COR-L47 (cell line): Measurements from ENCODE around the gene CDK18.
"Not testable (repeated sequence)": the region's sequence is repeated elsewhere in the genome, so short reads cannot be mapped to it uniquely, and the experiment has no call there.

Experiments used
- DNase-seq: peaks from one replicate; lab custom pipeline; 2025; lab: John Stamatoyannopoulos, UW

CDK18 gene

DNA sequence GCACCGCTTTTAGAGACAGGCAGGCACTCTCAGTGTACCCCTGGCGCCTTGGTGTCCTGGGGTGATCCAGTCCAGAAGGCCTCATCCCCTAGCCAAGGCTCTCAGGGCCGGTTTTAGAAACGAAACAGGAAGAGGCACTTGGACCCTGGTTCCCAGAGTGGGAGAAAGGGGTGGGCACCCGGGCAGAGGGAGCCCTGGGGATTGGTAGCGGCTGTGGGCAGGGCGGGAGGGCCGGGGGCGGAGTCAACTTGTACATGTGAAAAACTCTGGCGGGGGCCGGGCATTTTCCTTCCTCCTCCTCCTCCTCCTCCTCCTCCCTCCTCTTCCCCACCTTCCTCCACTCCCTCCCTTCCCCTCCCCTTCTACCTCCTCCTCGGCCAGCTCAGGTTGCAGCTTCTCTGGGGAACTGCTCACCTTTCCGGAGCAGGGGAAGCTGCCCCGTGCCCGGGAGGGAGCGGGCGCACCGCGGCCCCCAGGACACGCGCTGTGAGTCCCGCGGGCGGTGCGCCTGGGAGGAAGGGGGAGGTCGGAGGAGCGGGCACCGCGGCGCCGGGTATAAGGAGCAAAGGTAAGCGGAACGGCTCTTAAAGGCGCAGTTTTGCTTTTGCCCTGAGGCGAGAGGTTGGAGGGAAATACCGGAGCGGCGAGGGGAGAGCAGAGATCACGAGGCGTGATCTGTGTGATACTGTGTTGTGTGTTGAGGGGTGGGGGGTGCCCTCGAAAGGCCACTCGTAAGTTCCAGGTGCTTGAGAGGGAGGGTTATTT, at the start of gene CDK18:
CDK18 (plus strand) TSS at position 359 of the 765 bp plus-strand sequence. CDS start 18,499 bp downstream, outside the sequence.
- DNase-seq, result peak; percentile 71

DNA sequence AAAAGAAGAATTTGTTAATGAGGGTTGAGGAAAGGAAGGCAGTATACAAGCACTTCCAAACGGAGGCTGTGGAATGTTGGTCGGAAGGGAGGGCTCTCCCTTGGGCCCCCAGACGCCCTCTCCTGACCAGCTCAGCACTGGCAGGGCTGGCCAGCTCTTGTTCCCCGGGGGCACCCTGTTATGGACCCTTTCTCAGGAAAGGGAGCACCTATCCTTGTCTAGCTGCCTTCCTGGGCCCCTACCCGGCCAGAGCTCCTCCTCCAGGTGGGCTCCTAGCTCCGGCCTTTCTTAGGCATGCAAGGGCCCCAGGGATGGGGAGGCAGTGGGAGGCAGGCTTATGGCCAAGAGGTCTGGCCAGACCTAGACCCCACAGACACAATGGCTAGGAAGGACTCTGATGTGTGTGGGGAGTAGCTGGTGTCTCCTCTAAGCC, 49.5 kb upstream of the CDK18 start:
- DNase-seq, result no peak

DNA sequence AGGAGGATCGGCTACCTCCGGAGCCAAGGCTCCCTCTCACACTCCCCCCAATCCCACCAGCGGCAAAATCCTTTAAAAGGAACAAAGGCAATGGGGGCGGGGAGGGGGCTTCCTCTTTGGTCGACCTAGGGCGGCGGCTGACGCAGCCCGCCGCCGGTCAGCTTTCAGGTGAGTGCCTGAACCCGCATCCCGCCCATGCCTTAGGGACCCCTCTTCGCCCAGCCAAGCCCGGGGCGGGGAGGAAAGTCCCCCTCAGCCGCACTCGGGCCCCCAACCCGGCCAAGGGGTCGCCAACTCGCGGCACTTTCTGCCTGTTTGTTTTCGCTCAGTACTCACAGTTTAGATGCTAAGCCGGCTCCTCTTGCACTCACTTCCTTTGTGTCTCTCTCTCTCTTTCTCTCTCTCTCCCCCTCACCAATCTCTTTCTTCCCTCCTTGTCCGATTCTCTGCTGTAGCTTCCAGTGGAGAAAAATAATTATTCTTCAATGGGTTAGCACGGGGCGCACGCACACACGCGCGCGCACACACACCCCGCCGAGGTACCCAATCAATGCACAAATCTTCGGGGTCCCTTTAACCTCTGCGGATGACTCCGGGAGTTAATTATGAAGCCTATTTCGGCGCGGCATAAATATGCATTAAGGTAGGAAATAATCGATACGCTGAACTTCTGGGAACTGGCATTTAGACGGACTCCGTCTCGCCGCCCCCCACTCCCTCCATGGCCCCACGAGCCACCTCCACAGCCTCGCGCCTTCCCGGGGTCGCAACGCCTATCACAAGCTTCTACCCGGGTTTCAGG, 48.7 kb upstream of the CDK18 start, which contains the start of gene BLACAT1:
BLACAT1 (minus strand) TSS at position 465 of the 802 bp plus-strand sequence.
- DNase-seq, result no peak

DNA sequence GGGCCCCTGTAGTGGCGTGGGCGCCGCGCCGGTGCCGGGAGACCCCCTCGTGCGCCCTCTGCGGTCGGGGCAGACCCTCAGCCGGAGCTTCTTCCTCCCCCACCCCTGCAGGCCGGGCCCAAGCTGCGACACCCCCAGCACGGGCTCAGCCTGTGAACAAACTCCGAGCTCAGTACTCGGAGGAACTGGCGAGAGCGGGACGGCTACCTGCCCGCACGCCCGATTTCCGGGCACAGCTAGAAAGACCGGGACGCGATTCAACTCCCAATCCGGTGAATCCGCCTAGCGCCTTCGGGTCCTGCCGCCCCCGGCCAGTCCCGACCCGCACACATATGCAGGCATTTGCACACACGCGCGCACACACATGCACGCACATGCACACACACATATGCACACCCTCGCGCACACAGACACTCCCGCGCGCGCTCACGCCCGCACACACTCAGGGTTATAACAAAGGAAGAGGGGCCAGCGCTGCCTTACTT, 48.0 kb upstream of the CDK18 start:
- no peak for DNase-seq

DNA sequence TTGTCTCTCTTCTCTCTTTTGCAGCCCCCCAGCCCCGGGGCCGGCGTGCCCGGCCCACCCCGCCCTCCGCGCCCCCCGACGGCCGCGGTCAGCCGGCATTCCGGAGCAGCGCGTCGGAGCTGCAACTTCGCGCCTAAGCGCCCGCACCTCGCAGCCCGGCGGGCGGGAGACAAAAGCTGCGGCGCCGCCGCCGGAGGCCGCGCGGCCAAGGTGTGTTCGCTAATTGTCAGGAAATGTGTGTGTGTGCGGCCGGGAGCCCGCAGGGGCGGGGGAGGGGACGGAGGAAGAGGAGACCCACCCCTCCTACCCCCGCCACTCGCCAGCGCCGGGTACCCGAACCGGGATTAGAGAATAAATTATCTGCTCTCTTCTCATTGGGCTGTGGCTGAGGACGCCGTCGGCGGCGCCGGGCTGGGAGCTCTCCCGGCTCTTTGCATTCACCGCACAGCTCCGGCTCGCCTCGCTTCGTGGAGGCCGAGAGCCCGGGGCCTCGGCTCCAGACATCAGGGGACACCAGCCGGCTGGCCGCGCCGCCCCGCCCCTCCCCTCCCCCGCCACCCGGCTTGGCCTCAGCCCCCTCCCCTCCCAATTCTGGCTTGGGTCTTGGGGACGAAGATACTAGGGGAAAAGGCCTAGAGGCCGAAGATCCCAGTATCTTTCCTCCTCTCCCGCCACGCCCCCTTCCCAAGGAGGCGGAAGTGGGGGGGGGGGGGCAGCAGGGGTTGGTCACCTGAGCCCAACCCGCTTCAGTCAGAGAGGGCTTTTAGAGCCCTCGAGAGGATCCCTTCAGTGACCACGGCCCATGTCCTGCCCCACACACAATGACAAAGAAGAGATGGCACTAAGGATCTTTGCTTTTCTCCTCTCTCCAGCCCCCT, 47.4 kb upstream of the CDK18 start:
- peak; percentile 38 for DNase-seq

DNA sequence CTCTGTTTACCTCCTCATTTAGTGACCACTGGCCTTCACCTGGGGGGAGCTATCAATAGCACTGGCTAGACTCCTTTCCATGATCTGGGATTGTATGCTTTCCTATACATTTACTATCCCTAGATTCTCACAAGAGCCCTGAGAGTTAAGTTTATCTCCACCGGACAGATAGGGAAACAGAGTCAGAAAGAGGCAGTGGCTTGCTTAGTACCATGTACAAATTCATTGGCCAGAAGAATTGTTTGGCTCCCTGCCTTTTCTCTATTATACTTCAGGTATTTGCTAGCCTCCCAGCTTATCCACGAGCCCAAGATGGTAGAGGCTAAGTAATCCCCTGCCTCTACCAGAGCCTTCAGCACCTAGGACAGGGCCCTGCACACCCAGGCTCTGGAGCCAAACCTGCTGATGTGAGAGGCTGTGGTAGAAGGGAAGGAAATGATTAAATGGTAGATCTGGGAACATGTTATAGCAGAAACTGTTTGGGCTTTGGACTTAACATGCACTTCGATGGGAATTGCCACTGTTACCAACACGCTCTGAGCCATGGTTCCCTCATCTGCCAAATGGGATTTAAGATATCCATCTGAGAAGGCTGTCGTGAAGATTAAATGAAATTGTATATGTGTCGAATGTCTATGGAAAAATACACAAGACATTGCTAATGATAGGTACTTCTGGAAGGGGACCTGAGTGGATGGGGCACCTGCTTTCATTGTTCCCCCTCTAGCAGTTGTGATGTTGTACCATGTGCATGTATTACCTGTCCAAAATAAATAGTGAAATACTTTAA, 45.5 kb upstream of the CDK18 start:
- DNase-seq, result no peak

DNA sequence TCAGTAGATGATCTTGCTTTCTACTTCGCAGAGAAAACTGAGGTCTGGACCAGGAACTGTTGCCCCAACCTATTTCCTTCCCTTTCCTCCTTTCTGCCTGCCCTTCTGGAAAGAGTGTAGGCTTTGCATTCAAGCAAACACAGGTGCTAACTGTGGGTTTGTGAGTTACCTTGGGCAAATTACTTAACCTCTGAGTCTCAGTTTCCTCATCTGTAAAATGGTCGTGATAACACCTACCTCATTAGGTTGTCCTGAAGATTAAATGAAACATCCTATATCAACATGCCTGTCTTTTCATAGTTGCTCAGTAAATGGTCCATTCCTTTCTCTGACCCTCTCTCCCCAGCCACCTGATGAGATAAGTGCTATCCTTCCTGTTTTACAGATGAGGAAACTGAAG, 39.1 kb upstream of the CDK18 start:
- no peak for DNase-seq

DNA sequence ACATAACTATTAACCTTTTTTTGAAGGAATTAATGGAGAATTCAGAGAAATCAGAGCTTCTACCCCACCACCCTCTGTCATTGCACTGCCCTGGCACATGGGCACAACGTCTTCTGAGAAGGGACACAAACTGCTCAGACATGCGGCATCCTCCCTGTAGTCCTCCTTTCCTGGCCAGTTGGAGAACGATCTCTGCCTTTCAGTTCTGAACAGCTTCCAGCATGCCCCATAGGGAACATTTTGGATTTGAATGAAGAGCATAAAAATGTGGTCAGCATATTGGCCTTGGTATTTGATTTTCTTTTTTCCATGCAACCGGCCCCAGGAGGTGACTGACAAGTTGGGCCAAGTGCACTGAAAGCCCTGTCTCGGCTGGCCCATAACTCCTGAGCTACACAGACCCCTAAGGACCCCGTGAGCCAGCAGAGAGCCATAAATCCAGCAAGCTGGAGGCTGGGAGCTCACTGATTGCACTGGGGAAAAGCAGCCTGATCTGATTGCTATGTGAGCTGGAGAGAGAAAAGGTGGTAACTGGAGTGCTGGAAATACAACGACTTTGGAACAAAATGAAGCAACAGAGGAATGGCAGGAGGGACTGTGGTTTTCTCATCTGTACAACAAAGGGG, 37.8 kb upstream of the CDK18 start:
- DNase-seq, result no peak

DNA sequence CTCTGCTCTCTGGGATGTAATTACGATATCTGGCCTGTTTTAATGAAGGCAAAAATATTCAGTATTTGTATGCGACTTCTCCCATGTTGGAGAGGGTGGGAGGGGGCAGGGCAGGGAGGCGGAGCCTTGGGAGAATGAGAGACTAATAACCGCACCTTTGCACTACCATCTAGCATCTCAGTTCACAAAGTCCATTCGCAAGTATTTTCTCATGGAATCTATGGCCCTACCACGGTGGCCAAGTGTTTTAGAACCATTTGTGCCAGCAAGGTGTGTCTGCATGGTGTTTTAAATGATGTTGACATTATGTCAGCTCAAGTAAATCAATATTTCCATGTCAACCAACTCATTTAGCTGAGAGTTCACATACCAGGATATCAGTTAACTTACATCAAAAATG, 34.3 kb upstream of the CDK18 start:
- no peak for DNase-seq

DNA sequence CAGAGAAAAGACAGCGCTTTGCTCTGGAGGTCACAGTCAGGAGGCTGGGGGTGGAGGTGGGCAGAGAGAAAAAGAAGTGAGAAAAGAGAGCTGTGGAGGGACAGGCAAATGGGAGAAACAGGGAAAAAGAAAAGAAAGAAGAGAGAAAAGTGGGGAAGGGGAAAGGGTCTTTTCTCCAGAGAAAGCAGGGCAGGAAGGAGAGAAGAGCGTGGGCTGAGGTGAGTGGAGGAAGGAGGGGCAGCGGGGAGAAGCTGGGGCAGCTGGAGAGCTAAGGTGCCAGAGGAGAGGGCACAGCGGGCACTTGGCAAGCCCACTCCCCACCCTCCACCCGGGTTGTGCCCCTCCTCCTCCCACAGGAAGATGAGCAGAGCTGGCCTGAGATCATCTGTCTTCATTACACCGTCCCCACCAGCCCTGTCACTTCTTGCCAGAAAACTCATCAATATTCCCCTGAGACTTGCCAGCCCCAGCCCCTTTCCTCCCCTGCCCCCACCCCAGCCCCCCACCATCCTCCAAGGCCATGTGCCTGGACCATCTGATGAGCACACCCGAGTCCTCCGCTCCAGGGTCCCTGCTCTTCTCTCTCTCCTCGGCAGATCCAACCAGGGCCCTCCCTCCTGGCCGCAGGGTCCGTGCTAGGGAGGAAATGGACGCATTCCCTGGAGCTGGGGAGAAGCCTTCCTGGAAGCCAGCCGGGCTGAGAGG, 31.6 kb upstream of the CDK18 start:
- no peak for DNase-seq

DNA sequence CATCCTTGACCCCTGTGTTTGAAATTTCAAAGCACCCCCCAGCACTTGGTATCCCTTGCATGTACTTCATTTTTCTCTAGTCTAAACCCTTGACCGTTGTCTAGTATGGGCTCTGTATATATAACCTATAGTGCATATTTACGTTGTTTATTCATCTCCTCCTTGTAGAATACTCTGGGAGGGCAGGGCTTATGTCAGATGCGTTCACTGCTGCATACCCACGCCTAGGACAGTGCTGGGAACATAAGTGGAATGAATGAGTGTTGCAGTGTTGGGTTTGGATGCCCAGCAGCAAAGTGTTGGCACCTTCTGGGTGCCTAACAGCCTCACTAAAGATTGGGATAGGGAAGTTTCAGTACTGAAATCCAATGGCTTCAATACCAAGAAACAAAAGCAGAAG, 31.0 kb upstream of the CDK18 start:
- no peak for DNase-seq

DNA sequence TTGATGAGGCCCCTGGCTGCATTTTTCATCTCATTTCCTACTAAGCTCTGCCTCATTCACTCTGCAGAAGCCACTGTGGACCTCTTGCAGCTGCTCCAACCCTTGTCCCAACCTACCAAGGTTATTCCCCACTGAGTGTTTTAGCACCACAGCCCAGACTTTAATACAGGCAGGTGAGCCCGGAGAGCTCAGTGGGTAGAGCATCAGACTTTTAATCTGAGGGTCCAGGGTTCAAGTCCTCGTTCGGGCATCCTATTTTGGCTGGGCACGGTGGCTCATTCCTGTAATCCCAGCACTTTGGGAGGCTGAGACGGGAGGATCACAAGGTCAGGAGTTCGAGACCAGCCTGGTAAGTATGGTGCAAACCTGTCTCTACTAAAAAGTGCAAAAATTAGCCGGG, 30.5 kb upstream of the CDK18 start:
- DNase-seq, result no peak

DNA sequence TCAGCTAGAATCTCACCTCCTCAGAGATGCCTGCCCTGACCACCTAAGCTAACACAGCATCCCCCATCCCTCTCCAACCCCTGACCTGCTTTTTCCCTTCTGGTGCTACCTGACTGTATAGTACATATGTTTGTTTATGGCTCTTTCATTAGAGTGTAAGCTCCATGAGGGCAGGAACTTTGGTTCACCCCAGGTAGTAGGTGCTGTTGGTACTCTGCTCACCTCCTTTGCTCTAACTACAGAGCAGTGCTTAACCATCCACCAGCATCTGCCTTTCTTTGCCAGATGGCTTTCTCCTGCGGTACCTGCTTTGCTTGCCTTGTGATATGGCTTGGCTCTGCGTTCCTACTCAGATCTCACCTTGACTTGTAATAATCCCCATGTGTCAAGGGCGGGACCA, 29.9 kb upstream of the CDK18 start:
- DNase-seq, result no peak

DNA sequence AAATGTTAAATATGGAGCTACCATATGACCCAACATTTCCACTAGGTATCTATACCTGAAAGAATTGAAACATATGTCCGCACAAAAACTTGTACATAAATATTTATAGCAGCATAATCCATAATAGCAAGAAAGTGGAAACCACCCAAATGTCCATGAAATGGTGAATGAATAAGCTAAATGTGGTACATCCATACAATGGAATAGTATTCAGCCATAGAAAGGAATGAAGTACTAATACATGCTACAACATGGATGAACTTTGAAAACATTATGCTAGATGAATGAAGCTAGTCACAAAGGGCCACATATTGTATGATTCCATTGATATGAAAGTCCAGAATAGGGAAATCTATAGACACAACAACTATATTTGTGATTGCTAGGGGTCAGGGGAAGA, 28.6 kb upstream of the CDK18 start:
- DNase-seq, result no peak

DNA sequence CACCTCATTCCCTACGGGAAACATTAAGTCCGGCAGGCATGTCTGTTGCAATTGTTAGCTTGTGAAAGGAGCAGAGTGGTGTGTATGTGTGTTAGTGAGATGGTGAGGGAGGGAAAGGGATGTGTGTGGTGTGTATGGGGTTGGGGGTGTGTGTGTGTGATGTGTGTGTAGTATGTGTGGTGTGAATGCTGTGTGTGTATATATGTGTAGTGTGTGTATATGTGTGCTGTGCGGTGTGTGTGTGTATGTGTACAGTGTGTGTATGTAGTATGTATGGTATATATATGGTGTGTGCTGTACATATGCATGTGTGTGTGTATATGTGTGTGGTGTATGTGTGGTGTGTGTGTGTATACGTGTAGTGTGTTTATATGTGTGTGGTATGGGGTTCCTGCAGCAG, 27.8 kb upstream of the CDK18 start:
- DNase-seq, result no peak

DNA sequence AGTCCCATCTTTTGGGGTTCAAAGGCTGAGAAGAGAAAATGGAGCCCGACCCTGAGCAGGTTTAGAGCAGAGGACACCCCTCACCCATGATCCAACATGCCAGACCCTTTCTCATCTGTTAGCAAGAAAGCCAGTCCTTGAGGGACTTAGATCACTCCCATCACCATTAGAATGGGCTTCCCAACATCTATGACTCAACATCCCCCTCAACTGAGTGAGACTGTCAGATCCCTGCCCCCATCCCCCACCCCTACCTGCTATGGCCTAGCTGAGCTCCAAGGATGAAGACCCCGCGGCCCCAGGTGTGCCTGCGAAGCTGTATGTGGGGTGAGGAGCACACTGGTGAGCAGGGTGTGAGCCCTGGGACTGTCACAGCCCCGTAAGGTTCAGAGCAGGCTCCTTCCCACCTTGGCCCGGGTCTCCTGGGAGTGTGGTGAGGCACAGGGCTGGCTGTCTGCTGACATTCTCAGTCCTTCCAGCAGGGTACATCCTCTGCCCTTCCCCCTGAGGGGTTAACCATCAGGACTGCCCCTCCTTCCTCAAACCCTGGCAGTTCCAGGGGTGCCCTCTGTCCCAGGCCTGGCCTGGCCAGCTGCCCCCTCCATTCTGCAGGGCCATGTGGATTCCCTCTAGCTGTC, 27.2 kb upstream of the CDK18 start:
- DNase-seq, result no peak

DNA sequence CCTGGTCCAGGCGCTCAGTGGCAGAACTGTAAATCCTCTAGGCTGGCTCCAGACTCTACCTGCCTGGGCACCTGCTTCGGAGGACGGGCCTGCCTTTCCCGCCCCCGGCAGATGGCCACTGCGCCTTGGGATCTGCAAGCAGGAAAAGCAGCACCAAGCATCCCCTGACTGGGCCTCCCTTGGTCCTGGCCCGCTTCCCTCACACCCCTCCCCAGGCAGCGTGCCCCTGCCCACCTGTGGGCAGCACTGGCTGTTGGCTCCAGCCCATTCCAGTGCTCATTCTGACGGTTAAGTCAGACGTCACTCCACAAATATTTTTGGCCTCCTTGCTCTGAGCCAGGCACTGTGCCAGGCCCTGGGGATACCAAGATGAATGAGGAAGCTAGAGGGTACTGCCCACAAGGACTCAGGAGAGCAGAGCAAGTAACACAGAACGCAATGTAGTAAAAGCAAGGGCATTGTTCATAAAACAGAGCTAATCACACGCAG, 26.7 kb upstream of the CDK18 start:
- DNase-seq, result no peak

DNA sequence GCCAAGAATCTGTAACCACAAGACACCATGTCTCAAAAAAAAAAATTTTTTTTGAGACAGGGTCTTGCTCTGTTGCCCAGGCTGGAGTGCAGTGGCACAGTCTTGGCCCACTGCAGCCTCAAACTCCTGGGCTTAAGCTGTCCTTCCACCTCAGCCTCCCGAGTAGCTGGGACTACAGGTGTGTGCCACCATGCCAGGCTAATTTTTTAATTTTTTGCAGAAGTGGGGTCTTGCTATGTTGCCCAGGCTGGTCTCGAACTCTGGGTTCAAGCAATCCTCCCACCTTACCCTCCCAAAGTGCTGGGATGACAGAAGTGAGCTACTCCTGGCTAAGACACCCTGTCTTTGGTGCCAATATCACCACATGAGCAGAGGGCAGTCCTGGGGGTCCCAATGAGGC, 25.5 kb upstream of the CDK18 start:
- DNase-seq, result not testable (repeated sequence)

DNA sequence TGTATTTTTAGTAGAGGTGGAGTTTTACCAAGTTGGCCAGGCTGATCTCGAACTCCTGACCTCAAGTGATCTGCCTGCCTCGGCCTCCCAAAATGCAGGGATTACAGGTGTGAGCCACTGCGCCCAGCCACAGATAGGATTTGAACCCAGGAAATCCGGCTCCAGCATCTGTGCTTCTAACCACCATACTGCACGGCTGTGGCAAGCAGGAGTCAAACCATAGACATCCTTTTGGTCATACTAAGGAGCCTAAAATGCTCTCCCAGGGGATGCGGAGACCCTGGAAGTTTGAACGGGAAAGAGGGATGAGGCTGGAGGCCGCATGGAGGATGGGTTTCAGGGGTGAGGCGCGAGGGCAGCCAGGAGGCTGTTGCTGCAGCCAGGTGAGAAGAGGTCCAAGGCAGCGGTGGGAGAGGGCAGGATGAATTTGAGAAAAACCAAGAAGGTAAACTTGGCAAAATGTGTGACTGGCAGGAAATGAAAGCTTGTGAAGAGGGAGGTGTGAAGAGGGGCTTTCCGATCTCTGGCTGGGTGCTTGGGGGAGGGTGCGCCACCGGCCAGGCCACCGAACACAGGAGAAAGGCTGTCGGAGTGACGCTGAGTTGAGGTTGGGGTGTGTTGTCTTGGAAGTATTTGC, 24.0 kb upstream of the CDK18 start:
- DNase-seq, result no peak
